NCI-H526 treated with DMSO at 0.1 percent for 48 hours (cell line): ENCODE results near the gene SRP9.
A peak's percentile ranks its signal among the peaks of the same experiment; 100 is the strongest.
"Not testable (repeated sequence)": the region's sequence is repeated elsewhere in the genome, so short reads cannot be mapped to it uniquely, and the experiment has no call there.

Source experiments
- DNase-seq: peaks from one replicate; lab custom pipeline; 2025; lab: John Stamatoyannopoulos, UW

The SRP9 gene

DNA sequence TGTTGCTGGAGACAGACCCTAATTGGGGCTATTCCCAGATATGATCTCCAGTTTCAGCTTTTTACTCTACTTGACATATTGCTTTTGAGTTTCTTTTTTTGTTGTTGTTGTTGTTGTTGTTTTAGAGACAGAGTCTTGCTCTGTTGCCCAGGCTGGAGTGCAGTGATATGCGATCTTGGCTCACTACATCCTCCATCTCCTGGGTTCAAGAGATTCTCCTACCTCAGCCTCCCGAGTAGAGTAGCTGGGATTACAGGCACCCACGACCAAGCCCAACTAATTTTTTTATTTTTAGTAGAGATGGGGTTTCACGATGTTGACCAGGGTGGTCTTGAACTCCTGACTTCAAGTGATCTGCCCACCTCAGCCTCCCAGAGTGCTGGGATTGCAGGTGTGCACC is 1.3 kb upstream of the SRP9 start:
- no peak for DNase-seq

DNA sequence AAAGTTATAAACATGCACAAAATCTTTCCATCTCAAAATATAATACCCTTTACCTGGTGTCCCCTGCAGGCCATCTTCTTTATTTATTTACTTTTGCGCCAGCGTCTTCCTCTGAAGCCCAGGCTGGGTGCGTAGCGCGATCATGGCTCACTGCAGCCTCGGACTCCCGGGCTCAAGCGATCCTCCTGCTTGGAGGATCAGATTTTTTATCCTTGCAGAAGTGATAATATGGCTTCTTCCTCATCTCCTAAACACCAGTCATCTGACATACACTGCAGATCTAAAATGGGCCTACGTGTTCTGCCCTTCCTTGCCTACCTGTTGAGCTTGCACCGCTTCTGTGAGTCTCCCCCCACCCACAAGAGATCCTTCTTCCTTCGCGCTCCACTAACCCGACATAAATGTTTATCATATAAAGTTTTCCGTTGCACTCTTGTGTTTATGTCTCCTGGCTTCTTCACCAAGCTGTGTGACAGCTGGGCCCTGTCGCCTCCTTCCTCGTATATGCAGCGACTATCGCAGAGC is 506 bp upstream of the SRP9 start:
- DNase-seq, result no peak

DNA sequence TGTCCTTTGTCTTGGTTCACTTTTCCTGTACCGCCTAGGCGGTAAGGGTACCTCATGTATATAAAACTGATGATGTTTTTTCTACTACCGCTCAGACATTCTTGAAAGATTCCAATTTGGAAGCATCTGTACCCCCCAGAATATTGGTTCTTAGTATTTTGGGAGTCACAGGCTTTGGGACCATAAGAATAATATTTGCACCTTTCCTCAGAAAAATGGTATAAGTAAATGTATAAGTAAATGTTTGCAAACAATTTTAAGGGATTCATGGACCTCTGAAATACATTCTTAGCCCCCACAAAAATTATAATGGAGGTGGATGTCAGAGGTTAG is 677 bp downstream of the SRP9 start:
- no peak for DNase-seq

DNA sequence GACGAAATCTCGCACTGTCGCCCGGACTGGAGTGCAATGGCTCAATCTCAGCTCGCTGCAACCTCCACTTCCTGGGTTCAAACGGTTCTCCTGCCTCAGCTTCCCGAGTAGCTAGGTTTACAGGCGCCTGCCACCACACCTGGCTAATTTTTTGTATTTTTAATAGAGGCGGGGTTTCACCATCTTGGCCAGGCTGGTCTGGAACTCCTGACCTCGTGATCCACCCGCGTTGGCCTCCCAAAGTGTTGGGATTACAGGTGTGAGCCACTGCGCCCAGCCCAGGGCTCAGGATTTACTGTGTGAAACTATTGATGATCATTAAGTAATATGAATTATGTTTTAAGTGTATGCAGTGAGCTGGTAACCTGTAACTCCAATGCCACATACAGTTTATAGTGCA is 1.5 kb downstream of the SRP9 start:
- DNase-seq, result not testable (repeated sequence)

DNA sequence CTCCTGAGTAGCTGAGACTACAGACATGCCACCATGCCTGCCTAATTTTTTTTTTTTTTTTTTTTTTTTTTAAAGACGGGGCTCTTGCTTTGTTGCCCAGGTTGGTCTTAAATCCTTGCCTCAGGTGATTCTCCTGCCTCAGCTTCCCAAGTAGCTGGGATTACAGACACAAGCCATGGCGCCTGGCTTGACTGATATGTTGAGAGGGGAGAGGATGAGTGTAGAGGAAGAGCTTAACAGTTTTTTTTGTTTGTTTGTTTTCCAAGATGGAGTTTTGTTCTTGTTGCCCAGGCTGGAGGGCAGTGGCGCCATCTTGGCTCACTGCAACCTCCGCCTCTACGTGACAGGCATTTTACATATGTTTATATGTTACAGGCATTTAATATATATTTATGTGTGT is 2.5 kb downstream of the SRP9 start:
- no peak for DNase-seq

DNA sequence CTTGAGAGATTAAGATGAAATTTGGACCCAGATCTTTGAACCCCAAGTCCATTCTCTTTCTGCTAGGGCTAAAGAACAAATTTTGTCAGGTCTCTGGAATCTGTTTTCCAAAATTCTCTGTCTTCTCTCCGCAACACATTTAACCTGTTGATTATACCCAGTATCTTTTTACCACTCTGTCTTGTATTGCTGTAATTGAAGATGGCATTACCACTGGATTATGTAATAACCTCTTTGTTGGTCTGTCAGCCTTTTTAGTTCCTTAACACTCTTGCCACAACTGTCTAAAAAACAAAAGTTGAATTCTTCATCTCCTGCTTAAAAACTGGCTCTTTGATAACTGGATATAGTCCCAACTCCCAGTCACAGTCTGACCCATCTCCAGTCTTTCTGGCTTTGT is 3.0 kb downstream of the SRP9 start:
- no peak for DNase-seq

DNA sequence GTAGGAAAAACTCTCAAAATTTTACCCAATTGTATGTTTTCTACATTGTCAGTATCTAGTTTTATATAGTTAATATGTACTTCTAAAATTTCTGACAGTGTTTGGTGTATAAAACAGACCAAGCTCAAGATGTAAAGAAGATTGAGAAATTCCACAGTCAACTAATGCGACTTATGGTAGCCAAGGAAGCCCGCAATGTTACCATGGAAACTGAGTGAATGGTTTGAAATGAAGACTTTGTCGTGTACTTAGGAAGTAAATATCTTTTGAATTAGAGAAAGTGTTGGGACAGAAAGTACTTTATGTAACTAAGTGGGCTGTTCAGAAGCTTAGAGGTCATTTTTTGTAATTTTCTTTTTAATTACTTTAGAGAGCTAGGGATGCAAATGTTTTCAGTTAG is 11.5 kb downstream of the SRP9 start:
- DNase-seq, result not testable (repeated sequence)

DNA sequence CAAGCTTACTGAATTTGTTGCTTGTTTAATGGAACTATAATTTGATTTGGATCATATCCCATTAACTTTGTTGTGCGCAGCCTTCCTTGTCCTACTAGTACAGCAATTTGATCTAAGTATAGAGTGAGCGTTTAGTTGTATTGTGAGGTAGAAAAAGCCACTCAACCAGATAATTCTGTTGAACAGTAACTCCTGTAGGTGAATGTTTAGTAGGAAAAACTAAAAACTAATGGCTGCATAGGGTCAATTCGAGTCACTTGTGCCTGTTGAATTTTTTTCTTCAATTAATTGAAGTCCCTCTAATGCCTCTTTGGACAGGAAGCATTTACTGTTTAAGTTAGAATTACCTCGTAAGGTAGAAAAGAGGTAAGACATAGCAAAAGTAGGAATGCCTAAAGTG is 17.3 kb downstream of the SRP9 start:
- DNase-seq, result no peak

DNA sequence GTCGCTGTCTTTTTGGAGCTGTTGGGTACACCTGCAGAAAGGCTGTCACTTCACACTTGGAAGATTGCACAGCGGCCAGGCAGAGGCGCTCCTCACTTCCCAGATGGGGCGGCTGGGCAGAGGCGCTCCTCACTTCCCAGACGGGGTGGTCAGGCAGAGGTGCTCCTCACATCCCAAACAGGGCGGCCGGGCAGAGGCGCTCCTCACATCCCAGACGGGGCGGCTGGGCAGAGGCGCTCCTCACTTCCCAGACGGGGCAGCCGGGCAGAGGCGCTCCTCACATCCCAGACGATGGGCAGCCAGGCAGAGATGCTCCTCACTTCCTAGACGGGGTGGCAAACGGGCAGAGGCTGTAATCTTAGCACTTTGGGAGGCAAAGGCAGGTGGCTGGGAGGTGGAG is 18.5 kb downstream of the SRP9 start:
- not testable (repeated sequence) for DNase-seq

DNA sequence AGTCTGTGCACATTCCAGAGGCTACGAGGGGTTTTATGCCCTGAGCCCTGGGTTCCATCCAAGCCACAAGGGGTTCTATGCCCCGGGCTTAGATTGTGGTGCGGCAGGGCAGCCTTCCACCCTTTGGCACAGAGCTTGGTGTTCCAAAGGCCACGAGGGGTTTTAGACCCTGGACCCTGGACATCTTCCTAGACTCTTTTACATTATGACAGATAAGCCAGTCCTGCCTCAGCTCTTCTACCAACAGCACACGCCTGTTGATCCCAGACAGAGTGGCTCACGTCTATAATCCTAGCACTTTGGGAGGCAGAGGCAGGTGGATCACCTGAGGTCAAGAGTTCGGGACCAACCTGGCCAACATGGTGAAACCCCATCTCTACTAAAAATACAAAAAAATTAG is 23.5 kb downstream of the SRP9 start:
- DNase-seq, result not testable (repeated sequence)

DNA sequence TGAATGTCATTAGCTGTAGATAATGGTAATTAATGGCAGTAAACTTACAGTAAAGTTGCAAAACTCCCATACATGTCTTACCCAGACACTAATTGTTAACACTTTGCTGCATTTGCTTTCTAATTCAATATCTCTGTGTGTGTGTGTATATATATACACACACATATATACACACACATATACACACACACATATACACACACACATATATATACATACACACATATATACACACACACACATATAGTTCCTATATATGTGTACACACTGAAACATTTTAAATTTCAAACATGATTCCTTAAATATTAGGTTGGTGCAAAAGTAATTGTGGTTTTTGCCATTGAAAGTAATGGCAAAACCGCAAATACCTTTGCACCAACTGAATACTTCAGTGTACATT is 28.6 kb downstream of the SRP9 start:
- DNase-seq, result no peak

DNA sequence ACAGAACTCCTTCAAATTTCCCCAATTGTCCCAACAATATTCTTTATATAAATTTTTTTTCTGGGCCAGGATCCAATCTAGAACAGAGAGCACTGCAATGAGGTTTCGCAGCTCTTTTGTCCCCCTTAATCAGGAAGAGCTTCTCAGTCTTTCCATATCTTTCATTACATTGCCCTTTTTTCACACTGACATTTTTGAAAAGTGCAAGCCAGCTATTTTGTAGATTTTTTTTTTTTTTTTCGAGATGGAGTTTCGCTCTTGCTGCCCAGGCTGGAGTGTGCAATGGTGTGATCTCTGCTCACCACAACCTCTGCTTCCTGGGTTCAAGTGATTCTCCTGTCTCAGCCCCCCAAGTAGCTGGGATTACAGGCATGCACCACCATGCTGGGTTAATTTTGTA is 29.1 kb downstream of the SRP9 start:
- DNase-seq, result not testable (repeated sequence)

DNA sequence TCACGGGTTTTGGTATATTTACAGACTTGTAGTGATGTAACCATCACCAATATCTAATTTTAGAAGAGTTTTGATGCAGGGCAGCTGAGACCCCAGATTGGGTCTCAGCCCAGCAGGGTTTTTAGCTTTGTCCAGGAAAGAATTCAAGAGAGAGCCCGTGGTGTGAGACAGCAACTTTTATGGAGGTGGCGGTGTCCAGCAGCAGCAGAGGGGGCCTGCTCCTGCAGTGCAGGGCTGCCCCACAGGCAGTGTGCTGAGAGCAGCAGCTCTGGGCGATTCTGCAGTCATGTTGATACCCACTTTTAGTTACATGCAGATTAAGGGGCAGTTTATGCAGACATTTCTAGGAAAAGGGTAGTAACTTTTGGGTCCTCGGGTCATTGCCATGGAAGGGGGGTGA is 30.5 kb downstream of the SRP9 start:
- no peak for DNase-seq

DNA sequence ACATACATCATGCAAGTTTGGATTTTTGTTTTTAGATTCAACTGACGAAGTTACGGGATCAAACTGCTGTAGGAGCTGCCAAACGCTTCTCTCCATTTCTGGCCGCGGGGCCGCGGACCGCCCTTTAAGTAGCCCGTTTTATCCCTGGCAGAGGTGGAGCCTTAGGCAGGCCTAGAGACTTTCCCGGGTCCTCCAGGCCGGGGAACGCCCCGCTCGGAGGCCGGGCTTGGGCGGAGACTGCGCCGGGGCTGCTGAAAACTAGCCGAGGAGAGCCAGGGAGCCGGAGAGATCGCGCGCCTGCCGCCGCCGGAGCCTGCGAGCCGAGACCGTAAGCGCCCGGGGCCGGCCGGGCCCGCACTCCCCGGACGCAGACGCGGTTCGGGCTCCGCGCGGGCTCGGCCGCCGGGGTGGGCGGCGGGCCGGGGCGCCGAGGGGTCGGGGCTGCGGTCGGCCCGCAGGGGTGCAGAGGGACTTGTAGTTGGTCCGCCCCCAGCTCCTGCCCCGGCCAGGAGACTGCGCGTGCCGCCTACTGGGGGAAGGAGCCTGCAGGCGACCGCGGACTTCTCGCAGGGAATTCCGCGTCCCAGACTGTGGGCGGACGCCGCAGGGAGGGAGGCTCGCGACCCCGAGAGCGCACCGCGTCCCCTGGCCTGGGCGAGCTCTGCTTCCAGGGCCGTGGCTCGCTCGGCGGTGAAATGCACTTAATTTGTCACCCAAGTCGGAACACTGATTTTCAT is 32.4 kb downstream of the SRP9 start, which contains the start of gene EPHX1:
TSS of gene EPHX1 (plus strand) at position 283 of the 737 bp plus-strand sequence. CDS start 18,606 bp downstream, outside the sequence.
- peak; percentile 76 for DNase-seq

DNA sequence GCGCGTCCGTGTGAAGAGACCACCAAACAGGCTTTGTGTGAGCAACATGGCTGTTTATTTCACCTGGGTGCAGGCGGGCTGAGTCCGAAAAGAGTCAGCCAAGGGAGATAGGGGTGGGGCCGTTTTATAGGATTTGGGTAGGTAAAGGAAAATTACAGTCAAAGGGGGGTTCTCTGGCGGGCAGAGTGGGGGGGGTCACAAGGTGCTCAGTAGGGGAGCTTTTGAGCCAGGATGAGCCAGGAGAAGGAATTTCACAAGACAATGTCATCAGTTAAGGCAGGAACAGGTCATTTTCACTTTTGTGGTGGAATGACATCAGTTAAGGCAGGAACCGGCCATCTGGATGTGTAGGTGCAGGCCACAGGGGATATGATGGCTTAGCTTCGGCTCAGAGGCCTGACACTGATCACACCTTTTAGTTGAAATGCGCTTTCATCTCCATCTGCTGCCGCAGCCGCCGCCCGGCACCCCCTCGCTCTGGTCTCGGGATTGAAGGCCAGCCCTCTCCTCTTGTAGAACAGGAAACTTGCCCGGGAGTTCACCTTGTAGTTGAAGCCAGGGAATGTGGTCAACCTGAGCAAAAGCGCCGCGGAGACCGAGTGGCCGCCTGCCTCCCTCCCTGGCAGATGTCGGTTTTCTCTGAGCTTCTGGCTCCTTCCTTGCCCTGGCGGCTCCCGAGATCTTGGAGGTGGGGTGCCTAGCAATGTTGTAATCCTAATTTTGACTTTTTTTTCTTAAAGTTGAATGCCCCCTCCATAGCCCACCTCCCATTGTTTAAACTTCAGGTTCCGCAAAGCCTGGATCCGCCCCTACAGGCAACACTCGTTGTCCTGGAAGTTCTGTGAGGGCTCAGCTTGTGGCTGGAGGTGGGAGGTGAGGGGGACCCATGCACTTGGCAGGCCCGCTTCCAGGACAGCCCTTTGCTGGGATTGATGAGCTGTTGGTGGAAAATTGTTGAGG is 33.2 kb downstream of the SRP9 start:
- not testable (repeated sequence) for DNase-seq

DNA sequence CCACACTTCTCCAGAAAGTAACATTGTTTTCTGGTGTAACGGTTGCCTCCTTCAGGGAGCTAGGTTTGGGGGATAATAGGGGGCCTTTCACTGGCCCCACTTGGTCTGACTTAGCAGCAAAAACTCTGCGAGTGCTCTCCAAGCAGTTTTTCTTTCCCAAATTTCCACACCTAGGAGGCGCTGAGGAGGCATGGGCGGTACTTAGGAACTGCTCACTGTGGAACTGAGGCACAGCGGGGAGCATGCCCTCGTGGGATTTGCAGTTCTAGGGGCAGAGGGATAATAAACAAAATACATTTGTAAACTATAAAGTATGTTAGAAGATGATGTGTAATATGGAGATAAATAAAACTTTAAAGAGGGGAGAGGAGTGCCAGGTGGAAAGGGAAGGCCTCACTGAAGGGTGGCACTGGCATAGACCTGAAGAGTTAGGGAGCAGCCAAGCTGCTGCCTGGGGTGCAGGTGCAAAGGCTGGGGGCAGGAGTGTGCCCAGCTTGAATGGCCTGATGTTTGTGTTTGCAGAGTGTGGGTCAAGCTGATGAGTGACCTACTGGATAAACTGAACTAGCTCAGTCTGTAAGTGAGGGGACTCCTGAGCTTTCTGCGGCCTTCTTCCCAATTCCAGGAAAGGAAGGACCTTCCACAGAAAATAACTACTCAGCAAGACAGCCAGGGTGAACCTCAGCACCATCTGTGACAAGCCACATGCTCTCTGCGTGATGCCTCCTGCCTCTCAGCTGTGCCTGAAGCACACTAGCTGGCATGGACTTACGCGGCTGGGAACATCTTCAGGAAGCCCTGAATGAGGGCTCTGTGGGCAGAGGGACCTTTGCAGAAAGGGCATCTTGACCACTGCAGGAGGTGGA is 34.2 kb downstream of the SRP9 start:
- DNase-seq, result no peak

DNA sequence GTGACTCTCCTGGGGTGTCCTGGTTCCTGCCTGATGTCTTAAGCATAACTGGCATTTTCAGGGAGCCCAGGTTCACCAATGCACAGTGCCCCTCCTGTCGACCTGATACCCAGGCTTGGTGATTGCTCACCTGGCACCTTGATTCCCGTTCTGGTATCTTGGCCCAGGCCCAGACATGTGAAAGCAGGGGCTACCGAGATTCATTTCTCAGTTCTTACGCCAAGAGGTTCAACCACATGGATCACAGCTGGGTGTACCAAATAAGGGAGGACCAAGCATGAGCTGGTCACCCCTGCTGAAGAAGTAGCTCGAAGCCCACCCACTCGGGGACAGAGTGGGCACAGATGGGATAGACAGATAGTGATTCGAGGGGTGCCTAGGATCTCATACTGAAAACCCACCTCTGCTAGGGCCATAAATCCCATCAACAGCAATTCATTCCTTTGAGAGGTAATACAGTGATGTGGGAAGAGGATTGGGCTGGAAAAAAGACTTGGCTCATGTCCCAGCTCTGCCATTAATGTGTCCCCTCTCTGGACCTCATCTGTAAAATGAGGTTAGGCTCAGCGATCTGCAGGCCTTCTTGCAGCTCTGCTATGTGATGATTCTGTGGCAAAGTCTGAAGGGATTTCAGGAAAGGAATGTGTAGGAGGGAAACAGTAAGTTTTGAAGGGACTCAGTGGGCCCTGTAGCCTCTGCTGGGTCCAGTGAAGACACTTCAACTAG is 35.0 kb downstream of the SRP9 start:
- no peak for DNase-seq

DNA sequence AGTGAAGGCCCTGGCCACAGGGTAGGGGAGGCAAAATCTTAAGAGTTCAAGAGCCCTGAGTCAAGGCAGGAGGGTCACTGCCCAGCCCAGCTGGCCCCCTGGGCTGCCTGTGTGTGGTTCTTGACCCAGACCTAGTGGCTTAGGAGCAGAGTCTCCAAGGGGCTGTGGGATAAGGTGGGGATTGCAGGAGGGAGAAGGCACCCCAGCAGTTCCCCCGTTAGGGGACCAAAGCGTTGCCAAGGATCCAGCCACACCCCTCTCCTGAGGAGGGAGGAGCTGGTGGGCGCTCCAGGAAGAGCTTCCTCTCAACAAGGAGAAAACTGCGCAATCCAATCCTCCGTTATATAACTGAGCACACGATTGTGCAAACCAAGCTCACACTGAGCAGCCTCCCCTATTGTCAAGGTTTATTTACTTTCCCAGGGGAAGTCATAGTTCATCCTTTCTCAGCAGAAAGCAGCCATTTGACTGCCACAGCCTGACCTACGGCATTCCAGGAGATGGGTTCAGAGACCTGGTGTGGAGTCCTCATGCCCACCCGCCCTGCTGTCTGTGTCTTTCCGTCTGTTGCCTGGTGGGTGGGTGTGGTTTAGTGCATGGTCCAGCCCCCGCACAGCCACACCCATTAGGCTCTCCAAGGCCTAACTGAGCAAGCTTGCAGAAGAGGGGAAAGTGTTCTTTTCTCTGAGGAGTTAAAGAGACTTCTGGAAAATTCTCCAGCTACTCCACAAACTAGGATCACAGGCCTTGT is 35.8 kb downstream of the SRP9 start:
- DNase-seq, result no peak

DNA sequence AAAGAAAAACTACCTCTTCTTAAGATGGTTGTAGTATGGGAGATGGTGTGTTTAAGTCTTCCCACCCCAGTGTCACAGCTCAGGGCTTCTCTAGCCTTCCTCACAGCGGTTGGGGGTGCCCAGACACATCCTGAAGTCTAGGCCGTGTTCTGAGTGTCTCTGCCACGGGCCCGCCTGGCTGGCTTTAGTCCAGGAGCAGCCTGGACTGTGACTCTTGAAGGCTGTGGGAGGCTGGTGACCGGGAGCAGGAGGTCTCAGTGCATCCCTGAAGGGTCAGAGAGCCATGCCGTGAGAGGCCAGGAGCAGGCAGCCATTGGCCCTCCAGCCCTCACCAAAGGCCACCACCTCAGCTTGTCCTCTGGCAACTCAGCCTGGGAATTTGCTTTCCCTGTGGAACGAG is 36.8 kb downstream of the SRP9 start:
- no peak for DNase-seq

DNA sequence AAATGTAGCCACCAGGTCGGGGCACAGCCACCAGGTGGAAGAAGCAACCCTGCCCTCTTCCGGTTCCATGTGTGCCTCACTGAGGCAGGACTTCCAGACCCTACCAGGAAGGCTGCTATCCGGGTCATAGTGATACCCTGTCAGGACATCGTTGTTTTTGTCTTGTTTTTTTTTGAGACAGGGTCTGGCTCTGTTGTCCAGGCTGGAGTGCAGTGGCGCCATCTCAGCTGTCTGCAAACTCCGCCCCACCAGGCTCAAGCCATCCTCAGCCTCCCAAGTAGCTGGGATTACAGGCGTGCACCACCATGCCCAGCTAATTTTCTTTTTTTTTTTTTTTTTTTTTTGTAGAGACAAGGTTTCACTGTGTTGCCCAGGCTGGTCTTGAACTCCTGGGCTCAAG is 37.5 kb downstream of the SRP9 start:
- DNase-seq, result not testable (repeated sequence)
